B cell (primary cell): ENCODE measurements around the gene LRRC3. TPM values are rescaled to one million over a fixed set of nuclear protein-coding genes. Genes with fewer than 3 reads are reported as not detected.

Source experiments
- ATAC-seq: fragments of 200-7000 bp; cut with Tn5 transposase; one replicate; pipeline ENCODE4 v1.10.0; 2021; ENCODE audit warnings: low read depth, mild to moderate bottlenecking, moderate number of reproducible peaks, moderate library complexity
- CTCF ChIA-PET: fragments of 350-600 bp; sonication (Branson Sonifier 250); formaldehyde crosslinking; loops from one replicate; lab custom pipeline; 2021; ENCODE audit warnings: antibody characterized with exemption, inconsistent platforms; lab: Charles Lee
- POLR2A ChIA-PET: fragments of 350-600 bp; sonication (Branson Sonifier 250); formaldehyde crosslinking; loops from one replicate; lab custom pipeline; 2021; ENCODE audit warnings: antibody characterized with exemption; lab: Charles Lee
- DNase-seq: peaks from one replicate; pipeline ENCODE4 v3.0.0; 2013
- H2AFZ ChIP-seq: 2 replicates; pipeline ENCODE4 v1.6.1; 2012; ENCODE audit warnings: mild to moderate bottlenecking, low read depth, low read length; ENCODE audit not compliant: insufficient read depth, poor library complexity, severe bottlenecking
- H3K27ac ChIP-seq, 2 donors: 1 replicate in 1 of 2; 2 replicates in 1 of 2; pipeline ENCODE4 v1.5.1; 2012 to 2013; ENCODE audit warnings: low read length in 2 of 2, mild to moderate bottlenecking in 2 of 2, moderate library complexity in 1 of 2
- H3K27me3 ChIP-seq, 4 experiments: fragments of 200-600 bp in 1 of 4; sonication (generic) in 1 of 4; replicated peaks in 1 of 4; 1 replicate in 2 of 4; 2 replicates in 2 of 4; pipeline versions ENCODE4 v1.6.1 to v1.7.0; 2013 to 2016; ENCODE audit warnings: low read length in 3 of 4, mild to moderate bottlenecking in 2 of 4, mixed read lengths in 1 of 4, moderate library complexity in 1 of 4; ENCODE audit not compliant: insufficient read depth in 4 of 4, control insufficient read depth in 3 of 4; ENCODE audit errors: control extremely low read depth in 1 of 4
- H3K36me3 ChIP-seq, 2 experiments: replicated peaks in 1 of 2; 1 replicate in 1 of 2; 2 replicates in 1 of 2; pipeline versions ENCODE4 v1.6.1 to v1.7.1; 2013; ENCODE audit warnings: low read length in 1 of 2; ENCODE audit not compliant: insufficient read depth in 2 of 2, control insufficient read depth in 1 of 2; ENCODE audit errors: control extremely low read depth in 1 of 2, extremely low read depth in 1 of 2
- H3K4me1 ChIP-seq, 2 donors: fragments of 200-600 bp in 1 of 2; sonication (generic) in 1 of 2; 1 replicate in 1 of 2; 2 replicates in 1 of 2; pipeline versions ENCODE4 v1.5.1 to v1.6.1; 2013 to 2017; ENCODE audit warnings: low read length in 2 of 2; ENCODE audit not compliant: control insufficient read depth in 2 of 2, insufficient read depth in 2 of 2
- H3K4me2 ChIP-seq: replicated peaks from 2 replicates; pipeline ENCODE3; 2012; ENCODE audit warnings: mild to moderate bottlenecking, low read depth, low read length; ENCODE audit not compliant: poor library complexity, severe bottlenecking
- H3K4me3 ChIP-seq, 5 experiments: fragments of 200-600 bp in 1 of 5; sonication (generic) in 1 of 5; 1 replicate in 3 of 5; 2 replicates in 2 of 5; pipeline versions ENCODE4 v1.5.1 to v1.7.0; 2011 to 2016; ENCODE audit warnings: low read length in 4 of 5, mild to moderate bottlenecking in 4 of 5, low read depth in 2 of 5, control low read depth in 1 of 5, moderate library complexity in 1 of 5; ENCODE audit not compliant: insufficient read depth in 1 of 5; ENCODE audit errors: control extremely low read depth in 1 of 5, extremely low read depth in 1 of 5
- H3K79me2 ChIP-seq: fragments of 200-600 bp; sonication (generic); one replicate; pipeline ENCODE4 v1.6.0; 2016; ENCODE audit warnings: low read length; ENCODE audit not compliant: control insufficient read depth, insufficient read depth
- H3K9ac ChIP-seq: fragments of 200-600 bp; sonication (generic); 2 replicates; pipeline ENCODE4 v1.6.1; 2017; ENCODE audit warnings: mild to moderate bottlenecking, low read length, moderate library complexity
- H3K9me3 ChIP-seq, 3 donors: one replicate each; pipeline versions ENCODE4 v1.6.1 to v1.7.1; 2013; ENCODE audit warnings: low read length in 2 of 3; ENCODE audit not compliant: control insufficient read depth in 2 of 3, insufficient read depth in 1 of 3; ENCODE audit errors: control extremely low read depth in 1 of 3
- H4K20me1 ChIP-seq: 2 replicates; pipeline ENCODE4 v1.6.0; 2012; ENCODE audit warnings: mild to moderate bottlenecking, low read length; ENCODE audit not compliant: insufficient read depth, control insufficient read depth, poor library complexity, severe bottlenecking
- H3K27ac Mint-ChIP-seq: one replicate; pipeline ENCODE4 v1.8.0; 2021; ENCODE audit warnings: mixed read lengths
- H3K27me3 Mint-ChIP-seq: one replicate; pipeline ENCODE4 v1.8.0; 2021; ENCODE audit warnings: mixed read lengths
- H3K4me1 Mint-ChIP-seq: one replicate; pipeline ENCODE4 v1.8.0; 2021; ENCODE audit warnings: mixed read lengths
- H3K4me3 Mint-ChIP-seq: one replicate; pipeline ENCODE4 v1.8.0; 2021; ENCODE audit warnings: mixed read lengths
- H3K9me3 Mint-ChIP-seq: one replicate; pipeline ENCODE4 v1.8.0; 2022; ENCODE audit warnings: mixed read lengths; ENCODE audit not compliant: insufficient read depth
- EZH2 ChIP-seq: IDR thresholded peaks from 2 replicates; pipeline ENCODE4 v1.6.1; 2012; ENCODE audit warnings: borderline replicate concordance, low read depth, mild to moderate bottlenecking, moderate library complexity, low read length; ENCODE audit not compliant: insufficient read depth, poor library complexity, severe bottlenecking
- WGBS: methylation state at CpG from one replicate; pipeline ENCODE4 v1.1.5; 2013; ENCODE audit warnings: missing lambda C conversion rate; ENCODE audit not compliant: insufficient coverage; 5-methylcytosine and 5-hydroxymethylcytosine counted together
- intact Hi-C: fragments of 100-400 bp; cut with micrococcal nuclease; formaldehyde crosslinking; loops from one replicate; pipeline ENCODE4 v1.10.0; 2022
- polyA plus RNA-seq: library from polyadenylated mRNA; depleted of rRNA; stranded (reverse); fragments of >200 nt; gene quantifications from 2 replicates; pipeline ENCODE4 v1.2.3, GENCODE V29; 2012
- total RNA-seq, 2 donors: library from RNA; stranded (reverse); fragments of 120-200 nt in 1 of 2; gene quantifications; 1 replicate in 1 of 2; 2 replicates in 1 of 2; pipeline versions ENCODE4 v1.2.3 to v1.2.4, GENCODE V29; 2013 to 2022
- TF ChIP-seq, protein P1 (sequence below): fragments of 200-600 bp; IDR thresholded peaks from one replicate; pipeline ENCODE4 v1.8.0; 2022; ENCODE audit warnings: antibody characterized with exemption, mild to moderate bottlenecking

The LRRC3 gene
- total and polyA plus RNA-seq, 2 donors (not counting 1 experiment from before 2014, with no cell fraction given): 0.46 to 3.3 TPM

DNA sequence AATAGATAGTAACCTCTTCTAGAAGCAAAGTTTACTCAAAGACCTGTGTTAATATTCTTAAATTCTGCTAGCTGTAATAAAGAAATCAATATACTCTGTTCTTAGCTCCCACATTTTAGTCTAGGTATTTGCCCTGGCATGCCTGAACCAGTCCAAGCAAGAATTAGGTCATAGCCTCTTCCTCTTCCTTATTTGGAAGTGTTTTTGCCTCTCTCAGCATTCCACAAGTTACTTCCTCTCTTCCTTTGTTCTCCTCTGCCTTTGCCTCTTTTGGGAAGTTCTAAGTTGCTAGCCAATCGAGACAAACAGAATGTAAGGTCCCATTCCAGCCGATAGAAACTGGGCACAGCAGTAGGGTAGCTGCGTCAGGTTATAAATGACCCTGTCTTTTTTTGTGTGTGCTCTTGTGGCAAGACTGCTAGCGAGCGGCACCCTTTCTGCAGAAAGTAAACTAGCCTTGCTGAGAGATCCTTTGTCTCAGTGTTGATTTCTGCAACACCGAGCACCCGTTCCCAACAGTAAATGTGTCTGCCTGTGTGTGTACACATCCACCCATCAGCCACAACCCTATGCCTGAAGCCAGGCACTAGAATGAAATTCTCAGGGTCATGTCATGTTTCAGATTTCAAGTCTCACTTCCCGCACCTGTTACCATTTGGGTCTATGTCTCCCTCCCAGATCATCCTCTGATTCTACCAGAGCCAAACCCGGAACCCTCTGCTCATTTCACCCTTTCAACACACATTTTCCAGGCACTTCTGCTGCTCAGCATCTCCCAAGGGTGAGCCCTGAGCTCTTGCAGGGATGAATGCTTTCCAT lies 37.5 kb downstream of the LRRC3 start:
- H3K4me1 Mint-ChIP-seq: no peaks in the 10 kb centered on the region
- H3K9me3 ChIP-seq: peaks cover 2 to 21% (median 13%) of the 10 kb centered on the region in 3 donors
- no peak overlapping the region for H3K9ac ChIP-seq
- H4K20me1 ChIP-seq: no peaks in the 10 kb centered on the region
- WGBS: 93% methylated on average over 9 of the region's 9 CpGs
- no peak overlapping the region for H3K4me3 Mint-ChIP-seq
- H3K4me1 ChIP-seq: no peaks in the 10 kb centered on the region
- ChIA-PET CTCF (no interaction called here), POLR2A (no interaction called here)
- H2AFZ ChIP-seq: no peak overlapping the region
- H3K27ac ChIP-seq: no peak overlapping the region
- no peak for ATAC-seq
- H3K79me2 ChIP-seq: no peaks in the 10 kb centered on the region
- peaks cover 0 to 21% (median 0%) of the 10 kb centered on the region in 4 experiments for H3K27me3 ChIP-seq
- no peak for TF ChIP-seq EZH2
- TF ChIP-seq, protein P1, sequence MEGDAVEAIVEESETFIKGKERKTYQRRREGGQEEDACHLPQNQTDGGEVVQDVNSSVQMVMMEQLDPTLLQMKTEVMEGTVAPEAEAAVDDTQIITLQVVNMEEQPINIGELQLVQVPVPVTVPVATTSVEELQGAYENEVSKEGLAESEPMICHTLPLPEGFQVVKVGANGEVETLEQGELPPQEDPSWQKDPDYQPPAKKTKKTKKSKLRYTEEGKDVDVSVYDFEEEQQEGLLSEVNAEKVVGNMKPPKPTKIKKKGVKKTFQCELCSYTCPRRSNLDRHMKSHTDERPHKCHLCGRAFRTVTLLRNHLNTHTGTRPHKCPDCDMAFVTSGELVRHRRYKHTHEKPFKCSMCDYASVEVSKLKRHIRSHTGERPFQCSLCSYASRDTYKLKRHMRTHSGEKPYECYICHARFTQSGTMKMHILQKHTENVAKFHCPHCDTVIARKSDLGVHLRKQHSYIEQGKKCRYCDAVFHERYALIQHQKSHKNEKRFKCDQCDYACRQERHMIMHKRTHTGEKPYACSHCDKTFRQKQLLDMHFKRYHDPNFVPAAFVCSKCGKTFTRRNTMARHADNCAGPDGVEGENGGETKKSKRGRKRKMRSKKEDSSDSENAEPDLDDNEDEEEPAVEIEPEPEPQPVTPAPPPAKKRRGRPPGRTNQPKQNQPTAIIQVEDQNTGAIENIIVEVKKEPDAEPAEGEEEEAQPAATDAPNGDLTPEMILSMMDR: no peak
- DNase-seq: no peak
- peaks cover 7% of the 10 kb centered on the region for H3K9me3 Mint-ChIP-seq
- peaks cover 49% of the 10 kb centered on the region for H3K27me3 Mint-ChIP-seq
- no peak overlapping the region for H3K27ac Mint-ChIP-seq
- H3K4me3 ChIP-seq: no peak overlapping the region
- no peaks in the 10 kb centered on the region for H3K36me3 ChIP-seq
- H3K4me2 ChIP-seq: no peak overlapping the region
- intact Hi-C loops: no loop called here

DNA sequence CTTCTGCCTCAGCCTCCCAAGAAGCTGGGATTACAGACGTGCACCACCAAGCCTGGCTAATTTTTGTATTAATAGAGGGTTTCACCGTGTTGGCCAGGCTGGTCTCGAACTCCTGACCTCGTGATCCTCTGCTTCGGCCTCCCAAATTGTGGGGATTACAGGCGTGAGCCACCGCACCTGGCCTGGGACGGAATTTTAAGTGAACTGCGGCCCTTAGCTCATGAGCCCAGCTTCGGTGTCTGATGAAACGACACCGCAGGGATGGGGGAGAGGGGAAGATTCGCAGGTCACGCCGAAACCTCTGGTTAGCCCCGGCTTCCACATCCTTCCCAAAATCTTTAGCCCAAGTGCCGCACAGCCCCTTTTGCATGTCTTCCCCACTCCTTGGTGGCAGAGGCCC lies 39.1 kb downstream of the LRRC3 start:
- no peaks in the 10 kb centered on the region for H4K20me1 ChIP-seq
- no peaks in the 10 kb centered on the region for H3K36me3 ChIP-seq
- ChIA-PET POLR2A (interaction anchor here (0.7 kb wide), 1 partner anchor 143 kb away, joined by 13 read pairs; the partner anchor contains the start of gene KRTAP10-10), CTCF (interaction anchor here (0.8 kb wide), 1 partner anchor 13 kb away, joined by 3 read pairs; no protein-coding TSS in a partner anchor)
- H3K27me3 ChIP-seq: peaks cover 0 to 12% (median 0%) of the 10 kb centered on the region in 4 experiments
- H3K4me3 Mint-ChIP-seq: no peak overlapping the region
- no peak overlapping the region for H3K9ac ChIP-seq
- ATAC-seq (no peak), DNase-seq (no peak)
- peaks cover 7% of the 10 kb centered on the region for H3K9me3 Mint-ChIP-seq
- intact Hi-C loops: no loop called here
- H3K4me3 ChIP-seq: no peak overlapping the region
- TF ChIP-seq, protein P1: no peak
- no peak overlapping the region for H3K4me2 ChIP-seq
- WGBS: 85% methylated on average over 9 of the region's 17 CpGs
- peaks cover 0 to 14% (median 8%) of the 10 kb centered on the region in 3 donors for H3K9me3 ChIP-seq
- H3K27ac ChIP-seq: no peak overlapping the region
- no peaks in the 10 kb centered on the region for H3K4me1 Mint-ChIP-seq
- H3K27me3 Mint-ChIP-seq: peaks cover 42% of the 10 kb centered on the region
- H3K4me1 ChIP-seq: no peaks in the 10 kb centered on the region
- no peak overlapping the region for H2AFZ ChIP-seq
- H3K27ac Mint-ChIP-seq: no peak overlapping the region
- H3K79me2 ChIP-seq: no peaks in the 10 kb centered on the region
